ENCODE measurements around the gene SGCE. TPM values are rescaled to one million over a fixed set of nuclear protein-coding genes. Genes with fewer than 3 reads are reported as not detected.

Gene SGCE
- total and polyA plus RNA-seq, 9 of the 15 experiments (the other 6 are each of a cell fraction or from before 2014, with no cell fraction given): 0.09 to 0.46 (median 0.28) TPM; not detected in 5

DNA sequence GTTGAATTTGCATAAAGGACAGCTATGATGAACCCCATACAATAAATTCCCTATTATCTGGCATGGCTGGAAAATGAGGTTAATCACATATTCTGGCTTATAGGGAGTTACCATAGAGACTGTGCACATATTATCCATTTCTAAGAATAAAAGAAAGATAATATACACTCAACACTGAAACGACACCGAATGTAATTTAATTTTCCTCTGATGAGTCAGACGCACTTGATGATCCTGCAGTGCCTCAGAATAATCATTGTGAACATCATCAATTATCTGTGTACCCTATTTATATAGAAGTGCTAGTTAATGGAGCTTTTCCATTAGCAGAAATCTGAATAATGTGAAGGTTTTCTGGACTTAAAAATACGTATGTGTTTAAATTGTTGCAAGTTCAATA is 60.2 kb downstream of the SGCE start:
- Histone ChIP-seq H3K9me3 (replicated peaks; ENCODE audit: control insufficient read depth, insufficient read depth, low read depth, low read length) (no peaks in the 10 kb centered on the region), H3K4me2 (ENCODE audit: insufficient read depth, low read length) (no peak overlapping the region), H3K36me3 (ENCODE audit: control insufficient read depth, insufficient read depth, low read length) (no peaks in the 10 kb centered on the region), H2AFZ (ENCODE audit: low read depth, low read length) (no peak overlapping the region), H3K4me3 (no peak overlapping the region), H4K20me1 (replicated peaks; ENCODE audit: control insufficient read depth, insufficient read depth, low read length) (no peaks in the 10 kb centered on the region), H3K27me3 (ENCODE audit: control insufficient read depth in 2 of 2, insufficient read depth in 2 of 2, low read length in 2 of 2) (no peaks in the 10 kb centered on the region), H3K4me1 (replicated peaks in 1 of 2; ENCODE audit: control insufficient read depth in 2 of 2, insufficient read depth in 2 of 2, low read length in 2 of 2) (no peaks in the 10 kb centered on the region), H3K9me1 (ENCODE audit: control insufficient read depth, insufficient read depth, low read length) (no peaks in the 10 kb centered on the region), H3K79me2 (ENCODE audit: control insufficient read depth, insufficient read depth, low read length) (no peaks in the 10 kb centered on the region), H3K27ac (ENCODE audit: extremely low read depth, low read depth, low read length) (no peak overlapping the region), H3K9ac (ENCODE audit: insufficient read depth in 1 of 2, low read depth in 2 of 2, low read length in 2 of 2) (no peak overlapping the region)
- ATAC-seq (no peak), FAIRE-seq (no peak), DNase-seq (ENCODE audit: extremely low read depth in 1 of 4, low spot score in 3 of 4) (no peak)
- CTCF ChIA-PET (ENCODE audit: low intra/inter-chr PET ratio): no interaction called here
- POLR2A ChIA-PET: no interaction called here
- intact Hi-C loops (cut with micrococcal nuclease): no loop called here
- in situ Hi-C loops (cut with MboI): no loop called here
- no TSS peak for BruUV-seq (replicated peaks)
- TF ChIP-seq, protein P1, sequence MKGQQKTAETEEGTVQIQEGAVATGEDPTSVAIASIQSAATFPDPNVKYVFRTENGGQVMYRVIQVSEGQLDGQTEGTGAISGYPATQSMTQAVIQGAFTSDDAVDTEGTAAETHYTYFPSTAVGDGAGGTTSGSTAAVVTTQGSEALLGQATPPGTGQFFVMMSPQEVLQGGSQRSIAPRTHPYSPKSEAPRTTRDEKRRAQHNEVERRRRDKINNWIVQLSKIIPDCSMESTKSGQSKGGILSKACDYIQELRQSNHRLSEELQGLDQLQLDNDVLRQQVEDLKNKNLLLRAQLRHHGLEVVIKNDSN (CRISPR knock-in tag; IDR thresholded peaks at IDR 0.05): no peak
- no peak for TF ChIP-seq SREBF1 (IDR thresholded peaks at IDR 0.05; ENCODE audit: borderline replicate concordance, low read depth, low read length)
- no peak for TF ChIP-seq ZNF444 (CRISPR knock-in tag; IDR thresholded peaks at IDR 0.05)
- no peak for TF ChIP-seq HEY1 (CRISPR knock-in tag; IDR thresholded peaks at IDR 0.05; ENCODE audit: borderline replicate concordance)
- TF ChIP-seq, protein P2, sequence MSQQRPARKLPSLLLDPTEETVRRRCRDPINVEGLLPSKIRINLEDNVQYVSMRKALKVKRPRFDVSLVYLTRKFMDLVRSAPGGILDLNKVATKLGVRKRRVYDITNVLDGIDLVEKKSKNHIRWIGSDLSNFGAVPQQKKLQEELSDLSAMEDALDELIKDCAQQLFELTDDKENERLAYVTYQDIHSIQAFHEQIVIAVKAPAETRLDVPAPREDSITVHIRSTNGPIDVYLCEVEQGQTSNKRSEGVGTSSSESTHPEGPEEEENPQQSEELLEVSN (IDR thresholded peaks at IDR 0.05; ENCODE audit: borderline replicate concordance in 1 of 2, extremely low read depth in 1 of 2, insufficient read depth in 1 of 2, insufficient read length in 1 of 2, low read depth in 1 of 2, low read length in 1 of 2, poor library complexity in 1 of 2, severe bottlenecking in 1 of 2): no peak
- TF ChIP-seq ZNF408 (CRISPR knock-in tag; IDR thresholded peaks at IDR 0.05; ENCODE audit: low read depth): no peak
- TF ChIP-seq, protein P3, sequence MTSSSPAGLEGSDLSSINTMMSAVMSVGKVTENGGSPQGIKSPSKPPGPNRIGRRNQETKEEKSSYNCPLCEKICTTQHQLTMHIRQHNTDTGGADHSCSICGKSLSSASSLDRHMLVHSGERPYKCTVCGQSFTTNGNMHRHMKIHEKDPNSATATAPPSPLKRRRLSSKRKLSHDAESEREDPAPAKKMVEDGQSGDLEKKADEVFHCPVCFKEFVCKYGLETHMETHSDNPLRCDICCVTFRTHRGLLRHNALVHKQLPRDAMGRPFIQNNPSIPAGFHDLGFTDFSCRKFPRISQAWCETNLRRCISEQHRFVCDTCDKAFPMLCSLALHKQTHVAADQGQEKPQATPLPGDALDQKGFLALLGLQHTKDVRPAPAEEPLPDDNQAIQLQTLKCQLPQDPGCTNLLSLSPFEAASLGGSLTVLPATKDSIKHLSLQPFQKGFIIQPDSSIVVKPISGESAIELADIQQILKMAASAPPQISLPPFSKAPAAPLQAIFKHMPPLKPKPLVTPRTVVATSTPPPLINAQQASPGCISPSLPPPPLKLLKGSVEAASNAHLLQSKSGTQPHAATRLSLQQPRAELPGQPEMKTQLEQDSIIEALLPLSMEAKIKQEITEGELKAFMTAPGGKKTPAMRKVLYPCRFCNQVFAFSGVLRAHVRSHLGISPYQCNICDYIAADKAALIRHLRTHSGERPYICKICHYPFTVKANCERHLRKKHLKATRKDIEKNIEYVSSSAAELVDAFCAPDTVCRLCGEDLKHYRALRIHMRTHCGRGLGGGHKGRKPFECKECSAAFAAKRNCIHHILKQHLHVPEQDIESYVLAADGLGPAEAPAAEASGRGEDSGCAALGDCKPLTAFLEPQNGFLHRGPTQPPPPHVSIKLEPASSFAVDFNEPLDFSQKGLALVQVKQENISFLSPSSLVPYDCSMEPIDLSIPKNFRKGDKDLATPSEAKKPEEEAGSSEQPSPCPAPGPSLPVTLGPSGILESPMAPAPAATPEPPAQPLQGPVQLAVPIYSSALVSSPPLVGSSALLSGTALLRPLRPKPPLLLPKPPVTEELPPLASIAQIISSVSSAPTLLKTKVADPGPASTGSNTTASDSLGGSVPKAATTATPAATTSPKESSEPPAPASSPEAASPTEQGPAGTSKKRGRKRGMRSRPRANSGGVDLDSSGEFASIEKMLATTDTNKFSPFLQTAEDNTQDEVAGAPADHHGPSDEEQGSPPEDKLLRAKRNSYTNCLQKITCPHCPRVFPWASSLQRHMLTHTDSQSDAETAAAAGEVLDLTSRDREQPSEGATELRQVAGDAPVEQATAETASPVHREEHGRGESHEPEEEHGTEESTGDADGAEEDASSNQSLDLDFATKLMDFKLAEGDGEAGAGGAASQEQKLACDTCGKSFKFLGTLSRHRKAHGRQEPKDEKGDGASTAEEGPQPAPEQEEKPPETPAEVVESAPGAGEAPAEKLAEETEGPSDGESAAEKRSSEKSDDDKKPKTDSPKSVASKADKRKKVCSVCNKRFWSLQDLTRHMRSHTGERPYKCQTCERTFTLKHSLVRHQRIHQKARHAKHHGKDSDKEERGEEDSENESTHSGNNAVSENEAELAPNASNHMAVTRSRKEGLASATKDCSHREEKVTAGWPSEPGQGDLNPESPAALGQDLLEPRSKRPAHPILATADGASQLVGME (CRISPR knock-in tag; IDR thresholded peaks at IDR 0.05): no peak
- no peak for TF ChIP-seq SMAD4 (CRISPR knock-in tag; conservative IDR thresholded peaks at IDR 0.05)
- TF ChIP-seq GABPB1 (CRISPR knock-in tag; IDR thresholded peaks at IDR 0.05): no peak
- no peak for TF ChIP-seq FOXP1 (CRISPR knock-in tag; IDR thresholded peaks at IDR 0.05)
- TF ChIP-seq MEF2A (IDR thresholded peaks at IDR 0.05; ENCODE audit: control insufficient read depth, low read depth, low read length): no peak
- TF ChIP-seq ARID1B (IDR thresholded peaks at IDR 0.05): no peak
- TF ChIP-seq, protein P4, sequence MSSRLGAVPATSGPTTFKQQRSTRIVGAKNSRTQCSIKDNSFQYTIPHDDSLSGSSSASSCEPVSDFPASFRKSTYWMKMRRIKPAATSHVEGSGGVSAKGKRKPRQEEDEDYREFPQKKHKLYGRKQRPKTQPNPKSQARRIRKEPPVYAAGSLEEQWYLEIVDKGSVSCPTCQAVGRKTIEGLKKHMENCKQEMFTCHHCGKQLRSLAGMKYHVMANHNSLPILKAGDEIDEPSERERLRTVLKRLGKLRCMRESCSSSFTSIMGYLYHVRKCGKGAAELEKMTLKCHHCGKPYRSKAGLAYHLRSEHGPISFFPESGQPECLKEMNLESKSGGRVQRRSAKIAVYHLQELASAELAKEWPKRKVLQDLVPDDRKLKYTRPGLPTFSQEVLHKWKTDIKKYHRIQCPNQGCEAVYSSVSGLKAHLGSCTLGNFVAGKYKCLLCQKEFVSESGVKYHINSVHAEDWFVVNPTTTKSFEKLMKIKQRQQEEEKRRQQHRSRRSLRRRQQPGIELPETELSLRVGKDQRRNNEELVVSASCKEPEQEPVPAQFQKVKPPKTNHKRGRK (tag; IDR thresholded peaks at IDR 0.05): no peak
- TF ChIP-seq CBX1 (IDR thresholded peaks at IDR 0.05; ENCODE audit: low read depth): no peak
- whole genome bisulfite sequencing (ENCODE audit: insufficient coverage, low coverage, missing lambda C conversion rate): 2% methylated on average over 4 of the region's 4 CpGs
